Endothelial cell of umbilical vein (primary cell): Measurements from ENCODE around the gene LGALSL. TPM values are rescaled to one million over a fixed set of nuclear protein-coding genes. Genes with fewer than 3 reads are reported as not detected.

ENCODE experiments used
- BruUV-seq: library from RNA; stranded (reverse); fragments of 400-500 nt; replicated peaks from 2 replicates; lab custom pipeline; 2021; lab: Mats Ljungman, UMichigan
- CTCF ChIA-PET: fragments of 300-600, 350-600 bp; sonication (Branson Sonifier 250); formaldehyde crosslinking; loops from one replicate; lab custom pipeline; 2021; ENCODE audit warnings: antibody characterized with exemption, inconsistent platforms; lab: Charles Lee
- POLR2A ChIA-PET: fragments of 300-600, 350-600 bp; sonication (Branson Sonifier 250); formaldehyde crosslinking; loops from one replicate; lab custom pipeline; 2021; ENCODE audit warnings: antibody characterized with exemption, inconsistent platforms; lab: Charles Lee
- DNase-seq: peaks from one replicate; pipeline ENCODE4 v3.0.0-alpha.2; 2011; ENCODE audit warnings: low read depth, low spot score
- FAIRE-seq: peaks from 2 replicates; lab custom pipeline; 2011; peaks lifted over from hg19 to GRCh38; lab: Jason Lieb, UNC
- H2AFZ ChIP-seq: 2 replicates; pipeline ENCODE4 v1.6.0; 2012; ENCODE audit warnings: low read depth, low read length, control low read depth, inconsistent platforms
- H3K27ac ChIP-seq: 2 replicates; pipeline ENCODE4 v1.5.1; 2011; ENCODE audit warnings: low read depth, mild to moderate bottlenecking, control low read depth, low read length, moderate library complexity; ENCODE audit not compliant: insufficient read depth
- H3K27me3 ChIP-seq, 2 experiments: 2 replicates each; pipeline versions ENCODE4 v1.6.0 to v1.6.1; 2011; ENCODE audit warnings: low read length in 2 of 2, mixed read lengths in 1 of 2; ENCODE audit not compliant: control insufficient read depth in 2 of 2, insufficient read depth in 2 of 2
- H3K36me3 ChIP-seq, 2 experiments: 2 replicates in 1 of 2; 3 replicates in 1 of 2; pipeline ENCODE4 v1.5.1; 2011; ENCODE audit warnings: low read length in 2 of 2, mild to moderate bottlenecking in 1 of 2, moderate library complexity in 1 of 2; ENCODE audit not compliant: control insufficient read depth in 2 of 2, insufficient read depth in 2 of 2; ENCODE audit errors: extremely low read depth in 1 of 2
- H3K4me1 ChIP-seq: 3 replicates; pipeline ENCODE4 v1.5.1; 2011; ENCODE audit warnings: mild to moderate bottlenecking, low read length; ENCODE audit not compliant: control insufficient read depth, insufficient read depth; ENCODE audit errors: extremely low read depth
- H3K4me2 ChIP-seq: 2 replicates; pipeline ENCODE4 v1.6.1; 2011; ENCODE audit warnings: low read length, control low read depth, mixed read lengths; ENCODE audit not compliant: insufficient read depth
- H3K4me3 ChIP-seq, 3 experiments: fragments of 200-600 bp in 1 of 3; sonication (generic), shearing (Covaris generic) in 1 of 3; replicated peaks in 1 of 3; 2 replicates each; pipeline ENCODE4 v1.5.1; 2011 to 2016; ENCODE audit warnings: control low read depth in 3 of 3, low read length in 3 of 3, mild to moderate bottlenecking in 2 of 3, inconsistent platforms in 1 of 3, low read depth in 1 of 3, moderate library complexity in 1 of 3; ENCODE audit not compliant: insufficient read depth in 1 of 3
- H3K79me2 ChIP-seq: 2 replicates; pipeline ENCODE4 v1.6.0; 2012; ENCODE audit warnings: low read length, inconsistent platforms; ENCODE audit not compliant: control insufficient read depth, insufficient read depth
- H3K9ac ChIP-seq: replicated peaks from 2 replicates; pipeline ENCODE3; 2011; ENCODE audit warnings: low read length, control low read depth; ENCODE audit not compliant: insufficient read depth; ENCODE audit errors: extremely low read depth
- H3K9me1 ChIP-seq: replicated peaks from 3 replicates; pipeline ENCODE4 v1.6.0; 2011; ENCODE audit warnings: mild to moderate bottlenecking, low read length; ENCODE audit not compliant: control insufficient read depth, insufficient read depth; ENCODE audit errors: extremely low read depth
- H3K9me3 ChIP-seq: replicated peaks from 2 replicates; pipeline ENCODE4 v1.5.1; 2012; ENCODE audit warnings: low read length, inconsistent platforms; ENCODE audit not compliant: control insufficient read depth, insufficient read depth
- H4K20me1 ChIP-seq: replicated peaks from 2 replicates; pipeline ENCODE3; 2011; ENCODE audit warnings: mild to moderate bottlenecking, low read length; ENCODE audit not compliant: control insufficient read depth, insufficient read depth; ENCODE audit errors: extremely low read depth
- CTCF ChIP-seq, 2 donors: IDR thresholded peaks; 1 replicate in 1 of 2; 2 replicates in 1 of 2; pipeline ENCODE4 v1.5.1; 2011; ENCODE audit warnings: low read length in 2 of 2, mild to moderate bottlenecking in 2 of 2, moderate library complexity in 2 of 2, control low read depth in 1 of 2, inconsistent platforms in 1 of 2, low read depth in 1 of 2; ENCODE audit not compliant: insufficient read depth in 1 of 2; ENCODE audit errors: extremely low read depth in 1 of 2
- EZH2 ChIP-seq: IDR thresholded peaks from 2 replicates; pipeline ENCODE4 v1.6.1; 2012; ENCODE audit warnings: borderline replicate concordance, low read depth, mild to moderate bottlenecking, moderate library complexity, low read length, inconsistent platforms; ENCODE audit not compliant: severe bottlenecking
- FOS ChIP-seq: IDR thresholded peaks from 2 replicates; pipeline ENCODE4 v1.6.1; 2011; ENCODE audit warnings: mild to moderate bottlenecking, low read length, moderate library complexity, borderline replicate concordance; ENCODE audit not compliant: insufficient read depth
- GATA2 ChIP-seq: IDR thresholded peaks from 2 replicates; pipeline ENCODE4 v1.7.0; 2011; ENCODE audit warnings: low read depth, mild to moderate bottlenecking, moderate library complexity, mixed read lengths, low read length; ENCODE audit not compliant: insufficient read length, insufficient read depth
- JUN ChIP-seq: IDR thresholded peaks from 2 replicates; pipeline ENCODE4 v1.6.1; 2011; ENCODE audit warnings: borderline replicate concordance, low read depth; ENCODE audit not compliant: insufficient read length, insufficient read depth
- MYC ChIP-seq: IDR thresholded peaks from one replicate; pipeline ENCODE4 v1.6.1; 2011; ENCODE audit warnings: mild to moderate bottlenecking, low read depth, low read length
- POLR2A ChIP-seq: IDR thresholded peaks from 2 replicates; pipeline ENCODE4 v1.6.1; 2012; ENCODE audit warnings: low read depth, mild to moderate bottlenecking, control low read depth, low read length
- POLR2AphosphoS5 ChIP-seq: IDR thresholded peaks from 2 replicates; pipeline ENCODE4 v1.6.1; 2012; ENCODE audit warnings: low read depth, mild to moderate bottlenecking, control low read depth, low read length, moderate library complexity; ENCODE audit not compliant: insufficient read depth
- dilution Hi-C: fragments of 300-500 bp; cut with MboI; formaldehyde crosslinking; loops from one replicate; pipeline ENCODE4 v1.15.0; 2019; ENCODE audit warnings: low sequenced_read_pairs; ENCODE audit not compliant: extremely low pct_ligation_motif_present
- intact Hi-C: fragments of 100-400 bp; cut with micrococcal nuclease; formaldehyde crosslinking; loops from one replicate; pipeline ENCODE4 v1.10.0; 2022
- polyA plus RNA-seq, 4 experiments: library from polyadenylated mRNA; depleted of rRNA in 3 of 4; stranded (reverse) in 3 of 4; unstranded in 1 of 4; fragments of >200 nt; gene quantifications; 2 replicates each; pipeline versions ENCODE4 v1.2.1 to v1.2.3, GENCODE V29; 2011 to 2012; ENCODE audit warnings: missing spikeins in 1 of 4
- total RNA-seq: library from RNA; stranded (reverse); gene quantifications from 2 replicates; pipeline ENCODE4 v1.2.3, GENCODE V29; 2021
- TF ChIP-seq, protein P1 (sequence below): IDR thresholded peaks from 2 replicates; pipeline ENCODE4 v1.6.1; 2011; ENCODE audit not compliant: insufficient read depth, insufficient read length

LGALSL gene
- total and polyA plus RNA-seq, 2 donors (not counting 3 experiments of a cell fraction or from before 2014, with no cell fraction given), result 2.3 to 2.6 TPM

DNA sequence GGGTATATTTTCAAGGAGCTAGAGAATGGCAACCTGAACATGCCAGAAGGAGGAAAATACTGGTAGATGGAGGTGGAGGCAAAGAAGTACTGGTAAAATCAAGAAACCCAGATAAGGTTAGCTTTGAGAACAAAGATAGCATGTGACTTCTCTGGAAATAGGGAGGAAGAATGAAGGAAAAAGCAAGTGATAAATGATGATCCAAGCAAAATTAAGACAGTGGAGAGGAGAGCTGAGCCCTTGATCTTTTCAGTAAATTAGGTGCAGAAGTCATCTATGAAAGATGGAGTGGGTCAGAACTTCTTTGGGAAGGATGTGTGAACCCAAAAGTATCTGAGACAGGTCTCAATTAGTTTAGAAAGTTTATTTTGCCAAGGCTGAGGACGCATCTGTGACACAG is 44.5 kb downstream of the LGALSL start:
- H3K4me2 ChIP-seq, result no peak overlapping the region
- dilution Hi-C loops (no loop called here), intact Hi-C loops (no loop called here)
- no peak overlapping the region for H3K4me3 ChIP-seq
- peaks cover 29 to 32% of the 10 kb centered on the region in 2 experiments for H3K27me3 ChIP-seq
- H4K20me1 ChIP-seq, result no peaks in the 10 kb centered on the region
- H3K9ac ChIP-seq, result no peak overlapping the region
- no peak for DNase-seq
- no peak for TF ChIP-seq POLR2A
- TF ChIP-seq POLR2AphosphoS5, result no peak
- no peak for TF ChIP-seq GATA2
- no peak for TF ChIP-seq FOS
- TF ChIP-seq JUN, result no peak
- no peaks in the 10 kb centered on the region for H3K36me3 ChIP-seq
- POLR2A ChIA-PET, result no interaction called here
- no peaks in the 10 kb centered on the region for H3K9me1 ChIP-seq
- CTCF ChIA-PET, result interaction anchor here (0.9 to 4.7 kb wide), 4 partner anchors 10 to 449 kb away, joined by 3 to 32 read pairs (median 10); no protein-coding TSS in a partner anchor
- no peak overlapping the region for H3K27ac ChIP-seq
- no peaks in the 10 kb centered on the region for H3K9me3 ChIP-seq
- no peak overlapping the region for H2AFZ ChIP-seq
- no peaks in the 10 kb centered on the region for H3K4me1 ChIP-seq
- no peaks in the 10 kb centered on the region for H3K79me2 ChIP-seq
- no peak for FAIRE-seq
- BruUV-seq, result no TSS peak

- Histone ChIP-seq H3K27me3 (peaks cover 29 to 39% of the 10 kb centered on the region in 2 experiments), H2AFZ (no peak overlapping the region), H3K79me2 (no peaks in the 10 kb centered on the region), H3K36me3 (no peaks in the 10 kb centered on the region), H4K20me1 (no peaks in the 10 kb centered on the region), H3K27ac (no peak overlapping the region), H3K4me3 (no peak overlapping the region), H3K9me3 (no peaks in the 10 kb centered on the region), H3K4me2 (no peak overlapping the region), H3K9ac (no peak overlapping the region), H3K9me1 (no peaks in the 10 kb centered on the region), H3K4me1 (no peaks in the 10 kb centered on the region)
- ChIA-PET CTCF (interaction anchor here (3.3 kb wide), 1 partner anchor 12 kb away, joined by 15 read pairs; no protein-coding TSS in a partner anchor), POLR2A (no interaction called here)
- DNase-seq (no peak), FAIRE-seq (no peak)
- intact Hi-C loops (no loop called here), dilution Hi-C loops (no loop called here)
- no TSS peak for BruUV-seq
- no peak for TF ChIP-seq FOS
- TF ChIP-seq, protein P1, sequence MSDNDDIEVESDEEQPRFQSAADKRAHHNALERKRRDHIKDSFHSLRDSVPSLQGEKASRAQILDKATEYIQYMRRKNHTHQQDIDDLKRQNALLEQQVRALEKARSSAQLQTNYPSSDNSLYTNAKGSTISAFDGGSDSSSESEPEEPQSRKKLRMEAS, result no peak
- TF ChIP-seq EZH2, result no peak
- no peak for TF ChIP-seq MYC
- no peak for TF ChIP-seq GATA2
- TF ChIP-seq JUN, result no peak
- no peak for TF ChIP-seq CTCF (IDR thresholded peaks at IDR 0.05; ENCODE audit: extremely low read depth in 1 of 2, insufficient read depth in 1 of 2, low read depth in 1 of 2, low read length in 2 of 2)
- no peak for TF ChIP-seq POLR2AphosphoS5
- TF ChIP-seq POLR2A, result no peak
Observed at GRCh38 chr2:64500549-64500948, 46.6 kb downstream of the LGALSL start.
